NT2/D1 (cell line): Measurements from ENCODE around the gene IFNA5.

Experiments used
- SUZ12 ChIP-seq: IDR thresholded peaks from 2 replicates; pipeline ENCODE4 v1.6.1; 2011; ENCODE audit not compliant: insufficient read length, insufficient read depth; ENCODE audit errors: extremely low read depth
- YY1 ChIP-seq: IDR thresholded peaks from 2 replicates; pipeline ENCODE4 v1.6.1; 2011; ENCODE audit not compliant: insufficient read length, insufficient read depth

DNA sequence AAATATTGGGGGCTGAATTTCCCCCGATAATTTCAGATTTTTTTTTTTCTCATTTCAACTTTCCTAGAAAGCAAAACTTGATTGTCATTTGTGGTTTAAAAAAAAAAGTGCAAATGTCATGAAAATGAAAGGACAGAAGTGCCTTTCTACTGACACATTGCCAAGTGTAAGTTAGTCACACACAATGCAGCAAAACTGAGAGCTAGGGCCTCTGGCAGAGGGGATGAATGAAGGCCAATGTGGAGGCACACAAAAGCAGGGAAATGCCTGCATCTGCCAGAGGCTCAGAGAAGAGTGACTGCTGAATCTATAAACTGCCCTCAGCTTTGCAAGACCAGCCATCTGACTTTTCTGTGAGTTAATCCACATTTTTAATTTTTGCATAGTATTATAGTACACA, 6.8 kb upstream of the IFNA5 start:
- TF ChIP-seq YY1 (no peak), SUZ12 (no peak)
